Ascending aorta (tissue), 2 donors: ENCODE data around the gene ARHGEF6. TPM values are rescaled to one million over a fixed set of nuclear protein-coding genes. Genes with fewer than 3 reads are reported as not detected.
"Not testable (repeated sequence)": the region's sequence is repeated elsewhere in the genome, so short reads cannot be mapped to it uniquely, and the experiment has no call there.

Experiments used
- DNase-seq, 2 donors: peaks; one replicate each; pipeline ENCODE4 v3.0.0-alpha.2; 2019; ENCODE audit warnings: low spot score in 2 of 2
- H3K27ac ChIP-seq, 2 donors: fragments of 200-600 bp; sonication (generic); one replicate each; pipeline ENCODE4 v1.5.1; 2016 to 2017; ENCODE audit warnings: mild to moderate bottlenecking in 1 of 2
- H3K27me3 ChIP-seq: fragments of 200-600 bp; sonication (generic); one replicate; pipeline ENCODE4 v1.5.1; 2017
- H3K36me3 ChIP-seq, 2 donors: fragments of 200-600 bp; sonication (generic); one replicate each; pipeline ENCODE4 v1.5.1; 2016
- H3K4me1 ChIP-seq, 2 donors: fragments of 200-600 bp; sonication (generic); one replicate each; pipeline ENCODE4 v1.5.1; 2016 to 2017; ENCODE audit warnings: mild to moderate bottlenecking in 1 of 2
- H3K4me3 ChIP-seq, 2 donors: fragments of 200-600 bp; sonication (generic); one replicate each; pipeline ENCODE4 v1.5.1; 2016 to 2017; ENCODE audit warnings: mild to moderate bottlenecking in 1 of 2
- H3K9me3 ChIP-seq, 2 donors: fragments of 200-600 bp; sonication (generic); one replicate each; pipeline ENCODE4 v1.5.1; 2016
- CTCF ChIP-seq, 3 experiments: fragments of 200-600 bp in 2 of 3; fragments of 450-650 bp in 1 of 3; sonication (generic) in 2 of 3; IDR thresholded peaks; one replicate each; pipeline ENCODE4 v1.5.1; 2016 to 2019; ENCODE audit warnings: antibody characterized with exemption in 3 of 3, mild to moderate bottlenecking in 1 of 3, moderate library complexity in 1 of 3
- intact Hi-C: fragments of 100-400 bp; cut with DNase I; formaldehyde crosslinking; loops from one replicate; pipeline ENCODE4 v1.15.1; 2023
- total RNA-seq: library from RNA; depleted of rRNA; stranded (reverse); fragments of >200 nt; gene quantifications from one replicate; pipeline ENCODE4 v1.1.0, GENCODE V29; 2016

ARHGEF6 gene
- total RNA-seq, 1 donor from 2014 or later, result 17.6 TPM

DNA sequence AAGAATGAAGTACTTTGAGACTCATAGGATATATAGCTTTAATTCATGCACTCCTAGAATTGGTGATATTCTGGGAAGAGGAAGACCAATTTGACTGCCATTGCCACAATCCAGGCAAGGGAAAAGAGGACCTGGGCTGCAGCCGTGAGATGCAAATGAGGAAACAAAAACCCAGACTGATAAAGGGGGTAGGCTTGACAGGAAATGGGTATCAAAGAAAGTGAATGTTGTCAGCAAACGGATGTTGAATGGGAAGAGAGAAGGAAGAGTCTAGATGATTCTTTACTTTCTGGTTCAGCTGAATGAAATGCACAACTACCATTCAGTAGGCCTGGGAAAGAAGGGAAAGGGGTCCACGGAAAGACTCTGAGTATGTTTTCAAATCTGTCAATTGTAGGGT, 17.1 kb upstream of the ARHGEF6 start:
- no peak overlapping the region for H3K27ac ChIP-seq
- H3K4me3 ChIP-seq, result no peak overlapping the region
- H3K36me3 ChIP-seq, result no peaks in the 10 kb centered on the region
- H3K9me3 ChIP-seq, result no peaks in the 10 kb centered on the region
- no peaks in the 10 kb centered on the region for H3K27me3 ChIP-seq
- no peak for TF ChIP-seq CTCF (IDR thresholded peaks at IDR 0.05)
- DNase-seq, result no peak
- intact Hi-C loops, result no loop called here
- H3K4me1 ChIP-seq, result no peaks in the 10 kb centered on the region

DNA sequence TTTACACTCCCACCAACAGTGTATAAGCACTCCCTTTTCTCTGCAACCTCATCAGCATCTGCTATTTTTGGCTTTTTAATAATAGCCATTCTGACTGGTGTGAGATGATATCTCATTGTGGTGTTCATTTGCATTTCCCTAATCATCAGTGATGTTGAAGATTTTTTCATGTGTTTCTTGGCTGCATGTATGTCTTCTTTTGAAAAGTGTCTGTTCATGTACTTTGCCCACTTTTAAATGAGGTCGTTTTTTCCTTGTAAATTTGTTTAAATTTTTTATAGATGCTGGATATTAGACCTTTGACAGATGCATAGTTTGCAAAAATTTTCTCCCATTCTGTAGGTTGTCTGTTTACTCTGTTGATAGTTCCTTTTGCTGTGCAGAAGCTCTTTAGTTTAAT, 14.4 kb upstream of the ARHGEF6 start:
- H3K4me1 ChIP-seq, H3K27me3 ChIP-seq, H3K4me3 ChIP-seq, H3K9me3 ChIP-seq, H3K36me3 ChIP-seq, intact Hi-C loops, DNase-seq, H3K27ac ChIP-seq: not testable (repeated sequence)

DNA sequence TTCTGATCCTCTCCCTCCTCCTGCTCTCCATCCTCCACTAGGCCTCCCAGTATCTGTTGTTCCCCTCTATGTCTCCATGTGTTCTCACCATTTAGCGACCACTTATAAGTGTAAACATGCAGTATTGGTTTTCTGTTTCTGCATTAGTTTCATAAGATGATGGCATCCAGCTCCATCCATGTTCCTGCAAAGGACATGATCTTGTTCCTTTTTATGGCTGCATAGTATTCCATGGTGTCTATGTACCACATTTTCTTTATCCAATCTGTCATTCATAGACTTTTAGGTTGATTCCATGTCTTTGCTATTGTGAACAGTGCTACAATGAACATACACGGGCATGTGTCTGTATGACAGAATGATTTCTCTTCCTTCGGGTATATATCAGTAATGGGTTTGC, 13.9 kb upstream of the ARHGEF6 start:
- H3K4me3 ChIP-seq, H3K36me3 ChIP-seq, H3K9me3 ChIP-seq, intact Hi-C loops, H3K27me3 ChIP-seq, DNase-seq, H3K27ac ChIP-seq, H3K4me1 ChIP-seq: not testable (repeated sequence)

DNA sequence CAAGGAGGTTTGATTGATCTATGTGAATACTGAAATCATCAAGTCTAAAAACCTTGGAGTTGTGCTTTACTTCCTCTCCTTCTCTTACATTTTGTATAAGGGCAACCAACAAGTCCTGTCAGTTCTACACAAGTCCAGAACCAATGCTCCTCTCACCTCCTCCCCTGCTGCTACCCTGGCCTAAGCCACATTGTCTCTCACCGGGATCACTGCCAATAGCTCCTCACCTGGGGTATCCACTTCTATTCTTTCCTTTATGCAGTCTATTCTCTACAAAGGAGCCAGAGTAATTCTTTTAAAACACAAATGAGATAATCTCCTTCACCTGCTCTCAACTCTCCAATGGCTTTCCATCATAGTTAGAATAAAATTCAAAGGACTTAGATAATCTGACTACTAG, 13.3 kb upstream of the ARHGEF6 start:
- H3K4me1 ChIP-seq, result no peaks in the 10 kb centered on the region
- intact Hi-C loops, result no loop called here
- DNase-seq, result no peak
- H3K27me3 ChIP-seq, result no peaks in the 10 kb centered on the region
- H3K4me3 ChIP-seq, result no peak overlapping the region
- no peaks in the 10 kb centered on the region for H3K36me3 ChIP-seq
- TF ChIP-seq CTCF (IDR thresholded peaks at IDR 0.05), result no peak
- H3K9me3 ChIP-seq, result no peaks in the 10 kb centered on the region
- H3K27ac ChIP-seq, result no peak overlapping the region

DNA sequence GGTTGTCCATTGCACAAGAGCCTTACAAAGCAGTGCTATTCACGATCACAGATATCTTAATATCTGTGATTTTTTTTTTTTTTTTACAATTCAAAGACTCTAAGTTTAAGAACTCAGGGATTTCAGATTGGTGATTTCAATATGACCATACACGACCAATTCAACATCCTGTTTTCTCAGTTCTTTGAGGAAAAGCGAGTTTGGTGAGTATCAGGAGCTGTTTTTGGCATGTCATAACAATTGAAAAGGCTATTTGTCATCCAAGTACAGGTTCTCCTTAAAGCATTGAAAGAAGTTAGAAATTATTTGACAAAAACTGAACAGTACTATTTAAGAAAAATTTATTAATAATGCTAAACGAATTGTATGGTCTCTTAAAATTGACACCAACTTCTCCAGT, 9.1 kb upstream of the ARHGEF6 start:
- no peak for DNase-seq
- intact Hi-C loops, result no loop called here
- Histone ChIP-seq H3K4me1 (no peaks in the 10 kb centered on the region), H3K27me3 (no peaks in the 10 kb centered on the region), H3K27ac (no peak overlapping the region), H3K36me3 (no peaks in the 10 kb centered on the region), H3K9me3 (no peaks in the 10 kb centered on the region), H3K4me3 (no peak overlapping the region)
- TF ChIP-seq CTCF (IDR thresholded peaks at IDR 0.05), result no peak

DNA sequence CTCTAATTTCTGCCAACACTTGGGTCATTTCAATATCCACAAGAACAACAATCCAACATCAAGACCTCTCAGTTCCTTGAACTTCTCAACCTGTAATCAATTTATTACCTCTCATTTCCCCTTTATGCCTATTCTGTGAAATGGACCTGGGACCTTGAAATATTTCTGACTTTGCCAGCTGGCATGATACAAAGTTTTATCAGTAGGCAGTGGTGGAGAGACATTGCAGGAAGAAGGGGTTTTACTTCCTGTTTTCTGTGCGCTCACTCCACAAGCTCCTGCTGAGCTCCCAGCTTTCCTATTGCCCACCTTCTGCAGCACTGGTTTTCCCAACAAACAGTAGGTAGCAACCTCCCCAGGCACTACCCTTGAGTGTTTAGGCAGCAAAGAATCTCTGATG, 3.5 kb upstream of the ARHGEF6 start:
- intact Hi-C loops, result no loop called here
- Histone ChIP-seq H3K36me3 (no peaks in the 10 kb centered on the region), H3K9me3 (no peaks in the 10 kb centered on the region), H3K27me3 (no peaks in the 10 kb centered on the region), H3K27ac (no peak overlapping the region), H3K4me1 (peaks cover 0 to 4% of the 10 kb centered on the region in 2 donors), H3K4me3 (no peak overlapping the region)
- DNase-seq, result no peak
- no peak for TF ChIP-seq CTCF (IDR thresholded peaks at IDR 0.05)

- DNase-seq, result no peak
- intact Hi-C loops, result no loop called here
These were observed 2.4 kb upstream of the ARHGEF6 start for GRCh38 chrX:136783159-136783558.

More at GRCh38 chrX:136783159-136783558, 2.4 kb upstream of the ARHGEF6 start:
- no peak overlapping the region for H3K4me3 ChIP-seq
- peaks cover 0 to 4% of the 10 kb centered on the region in 2 donors for H3K4me1 ChIP-seq
- H3K9me3 ChIP-seq, result no peaks in the 10 kb centered on the region
- no peak overlapping the region for H3K27ac ChIP-seq
- no peaks in the 10 kb centered on the region for H3K36me3 ChIP-seq
- no peak for TF ChIP-seq CTCF (IDR thresholded peaks at IDR 0.05)
- H3K27me3 ChIP-seq, result no peaks in the 10 kb centered on the region
